ENCODE measurements around the gene HOXD1. TPM values are rescaled to one million over a fixed set of nuclear protein-coding genes. Genes with fewer than 3 reads are reported as not detected.

The HOXD1 gene
- total RNA-seq, 3 donors from 2014 or later = not detected

Other genes with a start within 250 kb of the HOXD1 start
- 10 to 100 TPM; 25.2 to 26.7 (median 25.6) TPM for gene LNPK, start 186.4 kb upstream of the HOXD1 start, total RNA-seq
- not detected for gene EVX2, start 104.7 kb upstream of the HOXD1 start, total RNA-seq
- not detected for gene HOXD13, start 95.9 kb upstream of the HOXD1 start, total RNA-seq
- gene HOXD12, start 88.9 kb upstream of the HOXD1 start, total RNA-seq = not detected
- not detected for gene HOXD11, start 81.4 kb upstream of the HOXD1 start, total RNA-seq
- not detected for gene HOXD10, start 71.9 kb upstream of the HOXD1 start, total RNA-seq
- gene HOXD9, start 65.9 kb upstream of the HOXD1 start, total RNA-seq = not detected
- under 1 TPM in 1 of 3 donors, not detected in 2; 0.11 TPM for gene HOXD8, start 59.0 kb upstream of the HOXD1 start, total RNA-seq
- not detected for gene HOXD4, start 37.1 kb upstream of the HOXD1 start, total RNA-seq
- gene HOXD3, start 31.4 kb upstream of the HOXD1 start, total RNA-seq = not detected
- gene MTX2, start 80.8 kb downstream of the HOXD1 start, total RNA-seq = 10 to 100 TPM; 29.9 to 35.1 (median 31.3) TPM